Hepatocyte (in vitro differentiated cells): ENCODE results near the gene PPP4R3B. TPM values are rescaled to one million over a fixed set of nuclear protein-coding genes. Genes with fewer than 3 reads are reported as not detected.

Source experiments
- DNase-seq: peaks from one replicate; pipeline ENCODE4 v3.0.0-alpha.2; 2016; ENCODE audit warnings: low spot score
- H2AFZ ChIP-seq: fragments of 200-600 bp; sonication (generic); 2 replicates; pipeline ENCODE4 v1.6.0; 2016; ENCODE audit warnings: antibody characterized with exemption, mild to moderate bottlenecking
- H3K27ac ChIP-seq: fragments of 200-600 bp; sonication (generic); 2 replicates; pipeline ENCODE4 v1.5.1; 2016; ENCODE audit warnings: mild to moderate bottlenecking
- H3K27me3 ChIP-seq: fragments of 200-600 bp; sonication (generic); 2 replicates; pipeline ENCODE4 v1.6.1; 2016
- H3K36me3 ChIP-seq: fragments of 200-600 bp; sonication (generic); replicated peaks from 2 replicates; pipeline ENCODE4 v1.5.1; 2016; ENCODE audit warnings: low read depth; ENCODE audit not compliant: insufficient read depth
- H3K4me1 ChIP-seq: fragments of 200-600 bp; sonication (generic); 2 replicates; pipeline ENCODE4 v1.5.1; 2016; ENCODE audit warnings: mild to moderate bottlenecking, moderate library complexity; ENCODE audit not compliant: insufficient read depth
- H3K4me2 ChIP-seq: fragments of 200-600 bp; sonication (generic); 2 replicates; pipeline ENCODE4 v1.6.0; 2016
- H3K4me3 ChIP-seq: fragments of 200-600 bp; sonication (generic); 2 replicates; pipeline ENCODE4 v1.5.1; 2016; ENCODE audit warnings: mild to moderate bottlenecking
- H3K79me2 ChIP-seq: fragments of 200-600 bp; sonication (generic); 2 replicates; pipeline ENCODE4 v1.6.0; 2017; ENCODE audit warnings: mild to moderate bottlenecking
- H3K9me2 ChIP-seq: fragments of 200-600 bp; sonication (generic); replicated peaks from 2 replicates; pipeline ENCODE4 v1.6.0; 2017; ENCODE audit warnings: mild to moderate bottlenecking; ENCODE audit not compliant: insufficient read depth
- H3K9me3 ChIP-seq: fragments of 200-600 bp; sonication (generic); 2 replicates; pipeline ENCODE4 v1.5.1; 2016; ENCODE audit warnings: low read depth, mild to moderate bottlenecking
- H4K20me1 ChIP-seq: fragments of 200-600 bp; sonication (generic); 2 replicates; pipeline ENCODE4 v1.6.0; 2016; ENCODE audit warnings: mild to moderate bottlenecking; ENCODE audit not compliant: insufficient read depth, poor library complexity, severe bottlenecking
- EZH2 ChIP-seq: fragments of 200-600 bp; sonication (generic); IDR thresholded peaks from 2 replicates; pipeline ENCODE4 v1.6.1; 2016; ENCODE audit warnings: antibody characterized with exemption, mild to moderate bottlenecking, borderline replicate concordance
- EZH2phosphoT487 ChIP-seq: fragments of 200-600 bp; sonication (generic); IDR thresholded peaks from one replicate; pipeline ENCODE4 v1.6.1; 2018; ENCODE audit warnings: antibody characterized with exemption, mild to moderate bottlenecking, low read depth, moderate library complexity; ENCODE audit not compliant: unreplicated experiment, severe bottlenecking
- WGBS: methylation state at CpG from one replicate; pipeline ENCODE4 v1.1.6; 2016; ENCODE audit warnings: low lambda C conversion rate; ENCODE audit errors: missing lambda C conversion rate; 5-methylcytosine and 5-hydroxymethylcytosine counted together
- polyA plus RNA-seq: library from polyadenylated mRNA; unstranded; fragments of >200 nt; fragmentation: Nextera tagmentation; extraction: Ambion mirVana; gene quantifications from 2 replicates; pipeline ENCODE4 v1.2.1, GENCODE V29; 2016
- total RNA-seq: library from RNA; depleted of rRNA; stranded (reverse); fragments of >200 nt; gene quantifications from 2 replicates; pipeline ENCODE4 v1.2.3, GENCODE V29; 2014
- TF ChIP-seq, protein P1 (sequence below): fragments of 200-600 bp; sonication (generic); IDR thresholded peaks from 2 replicates; pipeline ENCODE4 v1.5.1; 2016; ENCODE audit warnings: antibody characterized with exemption, mild to moderate bottlenecking; ENCODE audit not compliant: poor library complexity

PPP4R3B gene
- total and polyA plus RNA-seq, 2 experiments from 2014 or later = 30.1 to 54.3 TPM

DNA sequence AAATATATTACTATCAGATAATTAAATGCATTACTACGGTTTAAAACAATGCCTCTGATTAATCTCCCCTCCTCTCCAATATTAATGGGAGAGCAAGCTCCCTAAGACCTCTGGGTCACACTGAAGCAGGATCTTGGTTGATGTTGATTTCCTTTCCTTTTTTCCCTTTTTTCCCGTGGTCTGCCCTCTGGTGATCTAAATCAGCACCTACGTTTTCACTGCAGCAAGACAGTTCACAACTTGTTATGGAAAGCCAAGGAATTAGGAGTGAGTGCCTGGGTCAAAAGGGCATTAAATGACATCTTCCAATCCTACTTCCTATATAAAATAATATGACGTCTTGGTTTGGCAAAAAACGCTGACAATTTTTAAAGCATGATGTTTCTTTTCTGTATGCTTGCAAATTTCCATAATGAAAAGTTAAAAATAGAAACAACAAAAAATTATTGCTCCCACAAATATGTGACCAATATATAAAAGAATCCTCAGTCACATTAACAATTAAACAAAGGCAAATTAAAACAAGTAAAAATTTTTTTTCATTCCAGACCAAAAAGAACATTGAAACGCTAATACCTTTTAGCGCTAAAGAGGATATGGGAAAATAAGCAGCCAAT, 105.8 kb downstream of the PPP4R3B start:
- Histone ChIP-seq H3K36me3 (no peaks in the 10 kb centered on the region), H3K4me3 (no peak overlapping the region), H3K27ac (no peak overlapping the region), H3K27me3 (no peaks in the 10 kb centered on the region), H3K4me1 (no peaks in the 10 kb centered on the region), H2AFZ (no peak overlapping the region), H3K9me2 (no peaks in the 10 kb centered on the region), H3K79me2 (no peaks in the 10 kb centered on the region), H3K4me2 (no peak overlapping the region), H3K9me3 (no peaks in the 10 kb centered on the region), H4K20me1 (no peaks in the 10 kb centered on the region)
- peak; percentile 54 for DNase-seq
- WGBS = 36% methylated on average over 7 of the region's 7 CpGs
- TF ChIP-seq EZH2 (no peak), EZH2phosphoT487 (no peak)
- TF ChIP-seq, protein P1, sequence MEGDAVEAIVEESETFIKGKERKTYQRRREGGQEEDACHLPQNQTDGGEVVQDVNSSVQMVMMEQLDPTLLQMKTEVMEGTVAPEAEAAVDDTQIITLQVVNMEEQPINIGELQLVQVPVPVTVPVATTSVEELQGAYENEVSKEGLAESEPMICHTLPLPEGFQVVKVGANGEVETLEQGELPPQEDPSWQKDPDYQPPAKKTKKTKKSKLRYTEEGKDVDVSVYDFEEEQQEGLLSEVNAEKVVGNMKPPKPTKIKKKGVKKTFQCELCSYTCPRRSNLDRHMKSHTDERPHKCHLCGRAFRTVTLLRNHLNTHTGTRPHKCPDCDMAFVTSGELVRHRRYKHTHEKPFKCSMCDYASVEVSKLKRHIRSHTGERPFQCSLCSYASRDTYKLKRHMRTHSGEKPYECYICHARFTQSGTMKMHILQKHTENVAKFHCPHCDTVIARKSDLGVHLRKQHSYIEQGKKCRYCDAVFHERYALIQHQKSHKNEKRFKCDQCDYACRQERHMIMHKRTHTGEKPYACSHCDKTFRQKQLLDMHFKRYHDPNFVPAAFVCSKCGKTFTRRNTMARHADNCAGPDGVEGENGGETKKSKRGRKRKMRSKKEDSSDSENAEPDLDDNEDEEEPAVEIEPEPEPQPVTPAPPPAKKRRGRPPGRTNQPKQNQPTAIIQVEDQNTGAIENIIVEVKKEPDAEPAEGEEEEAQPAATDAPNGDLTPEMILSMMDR = peak; percentile 48

DNA sequence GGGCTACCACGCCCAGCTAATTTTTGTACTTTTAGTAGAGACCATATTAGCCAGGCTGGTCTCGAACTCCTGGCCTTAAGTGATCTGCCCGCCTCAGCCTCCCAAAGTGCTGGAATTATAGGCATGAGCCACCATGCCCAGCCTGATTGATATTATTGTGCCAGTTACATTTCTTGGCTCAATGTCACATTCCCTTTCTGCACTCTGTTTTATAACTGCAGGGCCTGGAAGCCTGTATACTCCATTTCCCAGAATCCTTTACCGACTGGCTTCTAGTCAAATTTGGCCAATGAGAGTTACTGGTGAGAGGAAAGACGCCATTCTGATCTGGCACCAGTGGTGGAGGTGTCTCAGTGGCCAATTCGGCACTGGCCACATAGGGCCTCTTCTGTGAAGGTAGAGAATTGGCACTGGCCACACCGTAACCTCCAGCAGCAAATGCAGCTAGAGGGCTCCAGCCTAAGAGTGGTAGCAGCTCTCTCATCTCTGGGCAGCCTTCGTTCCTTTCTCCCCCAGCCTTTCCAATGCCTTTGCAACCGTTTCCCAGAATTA, 114.8 kb downstream of the PPP4R3B start:
- H3K27ac ChIP-seq = no peak overlapping the region
- H2AFZ ChIP-seq = no peak overlapping the region
- no peak for TF ChIP-seq EZH2
- TF ChIP-seq EZH2phosphoT487 = no peak
- TF ChIP-seq, protein P1 = no peak
- H3K9me2 ChIP-seq = no peaks in the 10 kb centered on the region
- 94% methylated on average over 9 of the region's 9 CpGs for WGBS
- H3K4me3 ChIP-seq = no peak overlapping the region
- H3K79me2 ChIP-seq = no peaks in the 10 kb centered on the region
- no peaks in the 10 kb centered on the region for H3K27me3 ChIP-seq
- no peak overlapping the region for H3K4me2 ChIP-seq
- H3K4me1 ChIP-seq = no peaks in the 10 kb centered on the region
- no peaks in the 10 kb centered on the region for H3K9me3 ChIP-seq
- H4K20me1 ChIP-seq = no peaks in the 10 kb centered on the region
- no peaks in the 10 kb centered on the region for H3K36me3 ChIP-seq
- no peak for DNase-seq

DNA sequence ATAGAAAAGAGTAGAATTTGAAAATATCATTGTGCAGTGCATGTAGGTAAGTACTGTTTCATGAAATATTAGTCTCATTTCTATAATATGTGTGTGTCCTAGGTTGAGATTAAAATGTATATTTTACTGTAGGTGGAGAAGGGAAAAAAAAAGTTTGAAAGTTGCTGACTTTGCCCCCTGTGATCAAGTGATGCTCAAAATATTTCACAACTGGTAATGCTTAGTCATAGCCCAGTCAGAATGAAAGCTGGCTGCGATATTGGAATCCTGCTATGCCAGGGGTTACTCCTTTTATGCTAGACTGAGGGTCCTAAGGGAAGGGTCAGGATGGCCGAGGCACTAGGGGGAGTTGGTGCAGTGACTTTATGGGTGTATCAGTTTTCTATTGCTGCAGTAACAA, 117.4 kb downstream of the PPP4R3B start:
- TF ChIP-seq, protein P1 = no peak
- TF ChIP-seq EZH2 (no peak), EZH2phosphoT487 (no peak)
- Histone ChIP-seq H3K4me1 (no peaks in the 10 kb centered on the region), H3K9me2 (no peaks in the 10 kb centered on the region), H3K36me3 (no peaks in the 10 kb centered on the region), H3K4me2 (no peak overlapping the region), H3K27me3 (no peaks in the 10 kb centered on the region), H3K9me3 (no peaks in the 10 kb centered on the region), H4K20me1 (no peaks in the 10 kb centered on the region), H3K79me2 (no peaks in the 10 kb centered on the region), H3K27ac (no peak overlapping the region), H3K4me3 (no peak overlapping the region), H2AFZ (no peak overlapping the region)
- DNase-seq = no peak
- 77% methylated on average over 2 of the region's 2 CpGs for WGBS
